SK-N-SH (cell line): ENCODE results near the gene TMEM163. TPM values are rescaled to one million over a fixed set of nuclear protein-coding genes. Genes with fewer than 3 reads are reported as not detected.
A peak's percentile ranks its signal among the peaks of the same experiment; 100 is the strongest.

Experiments used
- CTCF ChIA-PET: fragments of 300-600, 350-600 bp; formaldehyde crosslinking; extraction: SDS; loops from one replicate; lab custom pipeline; 2021; lab: Yijun Ruan, JAX
- POLR2A ChIA-PET: fragments of 350-600 bp; sonication (Branson Sonifier 250); formaldehyde crosslinking; extraction: SDS; loops from one replicate; lab custom pipeline; 2020; ENCODE audit warnings: antibody characterized with exemption, inconsistent platforms; lab: Yijun Ruan, JAX
- DNase-seq: peaks from one replicate; pipeline ENCODE4 v3.0.0; 2012
- H2AFZ ChIP-seq: fragments of 200-600 bp; sonication (generic); 2 replicates; pipeline ENCODE4 v1.8.1; 2016; ENCODE audit warnings: antibody characterized with exemption, mild to moderate bottlenecking, low read depth
- H3F3A ChIP-seq: fragments of 200-600 bp; sonication (generic); replicated peaks from 2 replicates; pipeline ENCODE3; 2016; ENCODE audit warnings: antibody characterized with exemption, mild to moderate bottlenecking; ENCODE audit not compliant: insufficient read depth
- H3K27ac ChIP-seq, 2 experiments: fragments of 200-500 bp in 1 of 2; fragments of 200-600 bp in 1 of 2; sonication (Bioruptor generic) in 1 of 2; sonication (generic), shearing (Covaris generic) in 1 of 2; 2 replicates each; pipeline versions ENCODE4 v1.5.1 to v1.6.1; 2014 to 2016; ENCODE audit warnings: low read depth in 2 of 2, inconsistent platforms in 1 of 2, low read length in 1 of 2, mild to moderate bottlenecking in 1 of 2, mixed read lengths in 1 of 2
- H3K27me3 ChIP-seq: fragments of 200-600 bp; sonication (generic), shearing (Covaris generic); 2 replicates; pipeline ENCODE4 v1.6.1; 2016; ENCODE audit warnings: mixed run types; ENCODE audit not compliant: insufficient read depth
- H3K36me3 ChIP-seq, 2 experiments: fragments of 200-500 bp in 1 of 2; fragments of 200-600 bp in 1 of 2; sonication (Bioruptor generic) in 1 of 2; sonication (generic) in 1 of 2; replicated peaks in 1 of 2; 2 replicates each; pipeline versions ENCODE3 to v1.5.1; 2014 to 2016; ENCODE audit warnings: low read length in 1 of 2, mild to moderate bottlenecking in 1 of 2; ENCODE audit not compliant: insufficient read depth in 2 of 2, control insufficient read depth in 1 of 2
- H3K4me1 ChIP-seq, 2 experiments: fragments of 200-500 bp in 1 of 2; fragments of 200-600 bp in 1 of 2; sonication (Bioruptor generic) in 1 of 2; sonication (generic), shearing (Covaris generic) in 1 of 2; 2 replicates each; pipeline versions ENCODE4 v1.5.1 to v1.6.1; 2014 to 2016; ENCODE audit warnings: low read depth in 1 of 2, low read length in 1 of 2, mixed run types in 1 of 2; ENCODE audit not compliant: insufficient read depth in 2 of 2, control insufficient read depth in 1 of 2
- H3K4me2 ChIP-seq: fragments of 200-600 bp; sonication (generic), shearing (Covaris generic); 2 replicates; pipeline ENCODE4 v1.6.1; 2017; ENCODE audit warnings: mixed run types
- H3K4me3 ChIP-seq, 2 experiments: fragments of 200-500 bp in 1 of 2; fragments of 200-600 bp in 1 of 2; sonication (Bioruptor generic) in 1 of 2; sonication (generic), shearing (Covaris generic) in 1 of 2; 2 replicates each; pipeline versions ENCODE4 v1.5.1 to v1.8.1; 2014 to 2016; ENCODE audit warnings: low read depth in 2 of 2, inconsistent platforms in 1 of 2, low read length in 1 of 2, mild to moderate bottlenecking in 1 of 2, mixed read lengths in 1 of 2, moderate library complexity in 1 of 2
- H3K79me2 ChIP-seq: fragments of 200-600 bp; sonication (generic); 2 replicates; pipeline ENCODE4 v1.8.1; 2017; ENCODE audit warnings: mild to moderate bottlenecking; ENCODE audit not compliant: insufficient read depth
- H3K9ac ChIP-seq: fragments of 200-600 bp; sonication (generic); 2 replicates; pipeline ENCODE4 v1.6.1; 2017; ENCODE audit warnings: mixed run types
- H3K9me2 ChIP-seq: fragments of 200-600 bp; sonication (generic); 2 replicates; pipeline ENCODE4 v1.6.1; 2017; ENCODE audit warnings: mixed run types
- H3K9me3 ChIP-seq: fragments of 200-600 bp; sonication (generic); 2 replicates; pipeline ENCODE4 v1.6.1; 2017; ENCODE audit warnings: mixed run types, mild to moderate bottlenecking, moderate library complexity
- H4K20me1 ChIP-seq: fragments of 200-600 bp; sonication (generic); 2 replicates; pipeline ENCODE4 v1.6.1; 2017; ENCODE audit warnings: mild to moderate bottlenecking, mixed run types; ENCODE audit not compliant: insufficient read depth
- CHD2 ChIP-seq: fragments of 150-350 bp; IDR thresholded peaks from 2 replicates; pipeline ENCODE4 v1.6.1; 2018; ENCODE audit warnings: low read length; ENCODE audit not compliant: partially characterized antibody
- ELF1 ChIP-seq: IDR thresholded peaks from 2 replicates; pipeline ENCODE4 v1.4.0; 2012
- EP300 ChIP-seq, 2 experiments: IDR thresholded peaks; 2 replicates each; pipeline versions ENCODE4 v1.4.0 to v1.6.1; 2012; ENCODE audit warnings: borderline replicate concordance in 1 of 2, low read depth in 1 of 2, low read length in 1 of 2
- FOSL2 ChIP-seq: IDR thresholded peaks from 2 replicates; pipeline ENCODE4 v1.4.0; 2012; ENCODE audit warnings: low read depth, mild to moderate bottlenecking, moderate library complexity, borderline replicate concordance
- FOXJ3 ChIP-seq: sonication (generic); formaldehyde crosslinking; IDR thresholded peaks from 2 replicates; pipeline ENCODE4 v1.5.1; 2020; ENCODE audit warnings: mild to moderate bottlenecking, missing genetic modification reagents
- FOXM1 ChIP-seq: IDR thresholded peaks from 2 replicates; pipeline ENCODE4 v1.4.0; 2012; ENCODE audit warnings: low read depth, mild to moderate bottlenecking
- GABPA ChIP-seq: IDR thresholded peaks from 2 replicates; pipeline ENCODE4 v1.4.0; 2012; ENCODE audit warnings: low read depth, mild to moderate bottlenecking
- GATA2 ChIP-seq: sonication (generic); formaldehyde crosslinking; IDR thresholded peaks from 2 replicates; pipeline ENCODE4 v1.5.0; 2020; ENCODE audit warnings: mild to moderate bottlenecking, missing genetic modification reagents
- JUND ChIP-seq: IDR thresholded peaks from 2 replicates; pipeline ENCODE4 v1.4.0; 2012
- NFIC ChIP-seq: IDR thresholded peaks from 2 replicates; pipeline ENCODE4 v1.4.0; 2012; ENCODE audit warnings: borderline replicate concordance
- NRF1 ChIP-seq: IDR thresholded peaks from 2 replicates; pipeline ENCODE4 v1.6.1; 2012; ENCODE audit warnings: low read depth, mild to moderate bottlenecking, low read length
- RAD21 ChIP-seq: IDR thresholded peaks from 2 replicates; pipeline ENCODE4 v1.6.1; 2012; ENCODE audit warnings: mild to moderate bottlenecking, low read length
- RCOR1 ChIP-seq: fragments of 150-350 bp; IDR thresholded peaks from 2 replicates; pipeline ENCODE4 v1.6.1; 2017; ENCODE audit warnings: antibody characterized with exemption, low read length
- RFX5 ChIP-seq: IDR thresholded peaks from 2 replicates; pipeline ENCODE4 v1.6.1; 2012; ENCODE audit warnings: mild to moderate bottlenecking, improper control_type of control experiment, low read length
- SIN3A ChIP-seq: IDR thresholded peaks from 2 replicates; pipeline ENCODE4 v1.6.1; 2012; ENCODE audit warnings: low read depth, mild to moderate bottlenecking, low read length, moderate library complexity, borderline replicate concordance
- SMC3 ChIP-seq: IDR thresholded peaks from 2 replicates; pipeline ENCODE4 v1.6.1; 2012; ENCODE audit warnings: low read depth, low read length, improper control_type of control experiment
- TAF1 ChIP-seq: IDR thresholded peaks from 2 replicates; pipeline ENCODE4 v1.6.1; 2012; ENCODE audit warnings: low read depth, mild to moderate bottlenecking, low read length, moderate library complexity, borderline replicate concordance
- TEAD4 ChIP-seq: IDR thresholded peaks from 2 replicates; pipeline ENCODE4 v1.4.0; 2012; ENCODE audit warnings: mild to moderate bottlenecking, borderline replicate concordance; ENCODE audit not compliant: insufficient read depth
- YY1 ChIP-seq: IDR thresholded peaks from 2 replicates; pipeline ENCODE4 v1.4.0; 2012; ENCODE audit warnings: low read depth, mild to moderate bottlenecking
- WGBS: methylation state at CpG from one replicate; pipeline ENCODE4 v1.1.6; 2017; ENCODE audit warnings: low lambda C conversion rate; 5-methylcytosine and 5-hydroxymethylcytosine counted together
- polyA plus RNA-seq, 3 experiments: library from polyadenylated mRNA; depleted of rRNA; stranded (reverse); fragments of >200 nt; gene quantifications; 2 replicates each; pipeline ENCODE4 v1.2.3, GENCODE V29; 2012
- TF ChIP-seq, protein P1 (sequence below): IDR thresholded peaks from 2 replicates; pipeline ENCODE4 v1.4.0; 2012; ENCODE audit warnings: low read depth
- TF ChIP-seq, protein P2 (sequence below): fragments of 200-600 bp; sonication (generic); IDR thresholded peaks from 2 replicates; pipeline ENCODE4 v1.6.1; 2017; ENCODE audit warnings: antibody characterized with exemption, mild to moderate bottlenecking, moderate library complexity
- TF ChIP-seq, protein P3 (sequence below): fragments of 150-350 bp; IDR thresholded peaks from 2 replicates; pipeline ENCODE4 v1.6.1; 2017; ENCODE audit warnings: antibody characterized with exemption, low read length, low read depth, borderline replicate concordance

TMEM163 gene
- polyA plus RNA-seq, 1 of the 3 experiments (the other 2 are of a cell fraction): not detected

DNA sequence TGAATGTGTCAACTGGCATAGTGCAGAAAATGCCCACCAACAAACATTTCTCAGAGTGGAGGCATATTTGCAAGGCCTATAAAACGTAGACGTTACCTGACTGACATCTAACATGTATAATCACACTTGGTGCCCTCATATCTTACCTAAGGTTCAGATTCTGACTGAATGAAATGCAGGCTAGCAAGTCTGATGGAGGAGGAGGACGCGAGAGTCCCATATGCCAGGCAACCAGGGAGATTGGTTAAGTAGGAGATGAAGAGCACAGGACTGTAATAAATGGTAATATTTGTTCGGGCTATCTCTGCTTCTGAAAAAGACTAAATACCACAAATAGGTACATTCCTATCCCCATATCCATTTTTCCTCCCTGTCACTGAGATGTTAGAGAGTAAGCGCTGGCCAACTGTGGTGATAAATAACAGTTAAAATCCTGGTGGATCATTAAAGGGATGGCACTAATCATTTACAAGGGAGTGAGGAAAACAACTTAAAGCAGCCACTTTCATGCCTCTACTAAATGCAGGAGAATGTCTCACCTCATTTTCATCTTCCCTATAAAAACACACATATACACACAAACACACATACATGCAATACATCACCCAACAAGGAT, 217.2 kb downstream of the TMEM163 start:
- 42% methylated on average over 6 of the region's 6 CpGs for WGBS
- Histone ChIP-seq H3K4me3 (no peak overlapping the region), H3K79me2 (no peaks in the 10 kb centered on the region), H3K4me2 (no peak overlapping the region), H3F3A (no peaks in the 10 kb centered on the region), H3K27ac (no peak overlapping the region), H3K9ac (no peak overlapping the region), H3K9me3 (no peaks in the 10 kb centered on the region), H2AFZ (no peak overlapping the region), H4K20me1 (no peaks in the 10 kb centered on the region), H3K4me1 (peaks cover 0 to 14% of the 10 kb centered on the region in 2 experiments; a peak in 1 of 4 replicates), H3K36me3 (no peaks in the 10 kb centered on the region), H3K27me3 (no peaks in the 10 kb centered on the region; the same call in 1 of the 2 replicates), H3K9me2 (no peaks in the 10 kb centered on the region)
- DNase-seq: no peak
- ChIA-PET POLR2A (no interaction called here), CTCF (no interaction called here)
- no peak for TF ChIP-seq SMC3
- no peak for TF ChIP-seq RFX5
- no peak for TF ChIP-seq JUND
- no peak for TF ChIP-seq FOSL2
- TF ChIP-seq EP300 (IDR thresholded peaks at IDR 0.05; ENCODE audit: borderline replicate concordance in 1 of 2, low read depth in 1 of 2, low read length in 1 of 2): no peak
- no peak for TF ChIP-seq GABPA
- TF ChIP-seq SIN3A: no peak
- TF ChIP-seq, protein P1, sequence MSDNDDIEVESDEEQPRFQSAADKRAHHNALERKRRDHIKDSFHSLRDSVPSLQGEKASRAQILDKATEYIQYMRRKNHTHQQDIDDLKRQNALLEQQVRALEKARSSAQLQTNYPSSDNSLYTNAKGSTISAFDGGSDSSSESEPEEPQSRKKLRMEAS: no peak
- TF ChIP-seq RCOR1: no peak
- TF ChIP-seq FOXM1: no peak
- TF ChIP-seq TEAD4: no peak
- TF ChIP-seq TAF1: no peak
- no peak for TF ChIP-seq CHD2
- TF ChIP-seq RAD21: no peak

DNA sequence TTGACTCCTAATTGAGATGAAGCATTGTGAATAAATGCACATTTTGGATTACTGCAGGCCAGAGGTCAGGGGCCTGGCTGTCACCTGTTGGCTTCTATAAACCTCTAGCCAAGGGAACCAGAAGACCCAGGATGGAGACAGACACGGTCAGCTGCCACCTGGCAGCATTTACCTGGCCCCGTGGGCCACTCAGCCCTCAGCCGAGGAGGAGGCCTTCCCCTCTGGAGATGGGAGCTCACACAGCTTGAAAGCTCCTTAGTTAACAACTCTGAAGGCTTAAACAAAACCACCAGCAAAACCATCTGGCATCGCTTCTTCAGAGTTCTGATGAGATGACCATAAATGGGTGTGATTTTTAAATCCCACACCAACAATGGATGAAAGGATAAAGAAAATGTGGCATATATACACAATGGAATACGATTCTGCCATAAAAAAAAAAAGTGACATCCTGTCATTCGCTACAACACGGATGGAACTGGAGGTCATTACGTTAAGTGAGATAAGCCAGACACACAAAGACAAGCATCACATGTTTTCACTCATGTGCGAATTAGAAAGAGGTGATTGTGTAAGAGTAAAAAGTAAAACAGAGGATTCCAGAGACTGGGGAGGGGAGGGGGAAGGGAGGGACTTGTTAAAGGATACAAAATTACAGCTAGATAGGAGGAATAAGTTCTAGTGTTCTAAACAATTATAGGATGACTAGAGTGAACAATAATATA, 218.4 kb downstream of the TMEM163 start:
- Histone ChIP-seq H3K36me3 (no peaks in the 10 kb centered on the region), H3K4me3 (no peak overlapping the region), H2AFZ (no peak overlapping the region), H3K9ac (no peak overlapping the region)
- POLR2A ChIA-PET: no interaction called here
- no peak for DNase-seq
- TF ChIP-seq, protein P2, sequence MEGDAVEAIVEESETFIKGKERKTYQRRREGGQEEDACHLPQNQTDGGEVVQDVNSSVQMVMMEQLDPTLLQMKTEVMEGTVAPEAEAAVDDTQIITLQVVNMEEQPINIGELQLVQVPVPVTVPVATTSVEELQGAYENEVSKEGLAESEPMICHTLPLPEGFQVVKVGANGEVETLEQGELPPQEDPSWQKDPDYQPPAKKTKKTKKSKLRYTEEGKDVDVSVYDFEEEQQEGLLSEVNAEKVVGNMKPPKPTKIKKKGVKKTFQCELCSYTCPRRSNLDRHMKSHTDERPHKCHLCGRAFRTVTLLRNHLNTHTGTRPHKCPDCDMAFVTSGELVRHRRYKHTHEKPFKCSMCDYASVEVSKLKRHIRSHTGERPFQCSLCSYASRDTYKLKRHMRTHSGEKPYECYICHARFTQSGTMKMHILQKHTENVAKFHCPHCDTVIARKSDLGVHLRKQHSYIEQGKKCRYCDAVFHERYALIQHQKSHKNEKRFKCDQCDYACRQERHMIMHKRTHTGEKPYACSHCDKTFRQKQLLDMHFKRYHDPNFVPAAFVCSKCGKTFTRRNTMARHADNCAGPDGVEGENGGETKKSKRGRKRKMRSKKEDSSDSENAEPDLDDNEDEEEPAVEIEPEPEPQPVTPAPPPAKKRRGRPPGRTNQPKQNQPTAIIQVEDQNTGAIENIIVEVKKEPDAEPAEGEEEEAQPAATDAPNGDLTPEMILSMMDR: no peak
- TF ChIP-seq ELF1 (no peak), FOXJ3 (no peak), YY1 (no peak), RAD21 (no peak), EP300 (IDR thresholded peaks at IDR 0.05; ENCODE audit: borderline replicate concordance in 1 of 2, low read depth in 1 of 2, low read length in 1 of 2) (no peak), CHD2 (no peak), NRF1 (no peak), NFIC (no peak), GATA2 (CRISPR knock-in tag) (no peak), FOSL2 (no peak), TAF1 (no peak)
- TF ChIP-seq, protein P1: no peak
- TF ChIP-seq, protein P3, sequence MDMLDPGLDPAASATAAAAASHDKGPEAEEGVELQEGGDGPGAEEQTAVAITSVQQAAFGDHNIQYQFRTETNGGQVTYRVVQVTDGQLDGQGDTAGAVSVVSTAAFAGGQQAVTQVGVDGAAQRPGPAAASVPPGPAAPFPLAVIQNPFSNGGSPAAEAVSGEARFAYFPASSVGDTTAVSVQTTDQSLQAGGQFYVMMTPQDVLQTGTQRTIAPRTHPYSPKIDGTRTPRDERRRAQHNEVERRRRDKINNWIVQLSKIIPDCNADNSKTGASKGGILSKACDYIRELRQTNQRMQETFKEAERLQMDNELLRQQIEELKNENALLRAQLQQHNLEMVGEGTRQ: no peak
- TF ChIP-seq, all 33 proteins: peak for 0
- Histone ChIP-seq H3K9me2 (no peaks in the 10 kb centered on the region), H3K4me2 (no peak overlapping the region), H3K27me3 (no peaks in the 10 kb centered on the region; the same call in 1 of the 2 replicates), H3K27ac (peak overlapping the region in 1 of 2 experiments; percentile 44; a peak in 2 of 4 replicates), H3F3A (no peaks in the 10 kb centered on the region), H3K9me3 (no peaks in the 10 kb centered on the region), H4K20me1 (no peaks in the 10 kb centered on the region), H3K4me1 (peaks cover 0 to 14% of the 10 kb centered on the region in 2 experiments; a peak in 1 of 4 replicates), H3K79me2 (no peaks in the 10 kb centered on the region)
- CTCF ChIA-PET: interaction anchor here (1.1 kb wide), 1 partner anchor 266 kb away, joined by 3 read pairs; no protein-coding TSS in a partner anchor
- WGBS: 19% methylated on average over 9 of the region's 9 CpGs
